DOHH2 (cell line): Measurements from ENCODE around the gene GRM5.
"Not testable (repeated sequence)": the region's sequence is repeated elsewhere in the genome, so short reads cannot be mapped to it uniquely, and the experiment has no call there.

Experiments
- H3F3A ChIP-seq: fragments of 200-600 bp; sonication (generic), shearing (Covaris generic); 2 replicates; pipeline ENCODE4 v1.6.0; 2016; ENCODE audit warnings: antibody characterized with exemption, mild to moderate bottlenecking; ENCODE audit not compliant: control insufficient read depth, insufficient read depth
- H3K27ac ChIP-seq: fragments of 200-600 bp; sonication (generic); 2 replicates; pipeline ENCODE4 v1.5.1; 2014; ENCODE audit warnings: low read depth, mild to moderate bottlenecking, low read length, moderate library complexity
- H3K27me3 ChIP-seq: fragments of 200-600 bp; sonication (generic); 2 replicates; pipeline ENCODE4 v1.6.1; 2014; ENCODE audit warnings: mild to moderate bottlenecking, low read length, mixed read lengths; ENCODE audit not compliant: control insufficient read depth
- H3K36me3 ChIP-seq: fragments of 200-600 bp; sonication (generic); 2 replicates; pipeline ENCODE4 v1.6.1; 2014; ENCODE audit warnings: mild to moderate bottlenecking, low read length, moderate library complexity, mixed read lengths; ENCODE audit not compliant: control insufficient read depth
- H3K4me1 ChIP-seq: fragments of 200-600 bp; sonication (generic); 2 replicates; pipeline ENCODE4 v1.6.1; 2014; ENCODE audit warnings: mild to moderate bottlenecking, low read length, mixed read lengths; ENCODE audit not compliant: control insufficient read depth
- H3K4me2 ChIP-seq: fragments of 200-600 bp; sonication (generic); 2 replicates; pipeline ENCODE4 v1.6.0; 2014; ENCODE audit warnings: mild to moderate bottlenecking, low read length, moderate library complexity
- H3K4me3 ChIP-seq: fragments of 200-600 bp; sonication (generic); 2 replicates; pipeline ENCODE4 v1.5.1; 2014; ENCODE audit warnings: mild to moderate bottlenecking, low read length, mixed read lengths
- H3K79me2 ChIP-seq: fragments of 200-600 bp; sonication (generic); 2 replicates; pipeline ENCODE4 v1.6.1; 2014; ENCODE audit warnings: mild to moderate bottlenecking, low read length, mixed read lengths; ENCODE audit not compliant: control insufficient read depth
- H3K9me2 ChIP-seq: fragments of 200-600 bp; sonication (generic); replicated peaks from 2 replicates; pipeline ENCODE4 v1.6.1; 2014; ENCODE audit warnings: mild to moderate bottlenecking, low read length, mixed read lengths; ENCODE audit not compliant: control insufficient read depth
- H3K9me3 ChIP-seq: fragments of 200-600 bp; sonication (generic); 2 replicates; pipeline ENCODE4 v1.6.1; 2014; ENCODE audit warnings: antibody characterized with exemption, low read length, mixed read lengths; ENCODE audit not compliant: control insufficient read depth, insufficient read depth
- H4K20me1 ChIP-seq: fragments of 200-600 bp; sonication (generic); 2 replicates; pipeline ENCODE4 v1.6.0; 2014; ENCODE audit warnings: low read depth, mild to moderate bottlenecking, antibody characterized with exemption, low read length, moderate library complexity; ENCODE audit not compliant: control insufficient read depth, insufficient read depth
- EZH2phosphoT487 ChIP-seq: fragments of 200-600 bp; sonication (generic); IDR thresholded peaks from 2 replicates; pipeline ENCODE4 v1.6.1; 2017; ENCODE audit warnings: borderline replicate concordance, mild to moderate bottlenecking, antibody characterized with exemption, low read length, moderate library complexity, mixed read lengths
- TF ChIP-seq, protein P1 (sequence below): fragments of 200-600 bp; sonication (generic); IDR thresholded peaks from one replicate; pipeline ENCODE4 v1.5.1; 2014; ENCODE audit warnings: antibody characterized with exemption, mild to moderate bottlenecking, low read depth, low read length; ENCODE audit not compliant: poor library complexity, severe bottlenecking

Gene GRM5

DNA sequence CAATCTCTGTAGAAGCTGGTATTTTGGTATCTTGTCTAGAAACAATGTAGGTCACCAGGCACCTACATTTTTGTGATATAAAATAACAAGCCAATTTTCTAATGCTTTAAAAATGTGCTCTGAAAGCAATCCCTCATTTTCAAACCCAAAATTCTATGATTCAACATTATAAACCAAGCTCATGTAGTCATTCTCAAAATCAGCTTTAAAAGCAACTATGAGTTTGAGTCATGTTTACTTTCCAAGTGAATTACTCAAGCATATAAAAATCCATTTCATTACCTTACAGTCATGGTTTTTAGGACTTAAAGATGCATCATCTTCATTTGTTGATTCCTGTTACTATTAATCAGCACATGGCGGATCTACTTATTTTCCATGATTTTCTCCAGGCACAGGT is 216.4 kb downstream of the GRM5 start:
- Histone ChIP-seq H3K4me3 (no peak overlapping the region), H3K79me2 (no peaks in the 10 kb centered on the region), H3K4me1 (no peaks in the 10 kb centered on the region), H3K36me3 (no peaks in the 10 kb centered on the region), H3K27me3 (no peaks in the 10 kb centered on the region), H3F3A (no peaks in the 10 kb centered on the region), H4K20me1 (no peaks in the 10 kb centered on the region), H3K4me2 (no peak overlapping the region), H3K9me3 (no peaks in the 10 kb centered on the region), H3K9me2 (no peaks in the 10 kb centered on the region), H3K27ac (no peak overlapping the region)
- TF ChIP-seq, protein P1, sequence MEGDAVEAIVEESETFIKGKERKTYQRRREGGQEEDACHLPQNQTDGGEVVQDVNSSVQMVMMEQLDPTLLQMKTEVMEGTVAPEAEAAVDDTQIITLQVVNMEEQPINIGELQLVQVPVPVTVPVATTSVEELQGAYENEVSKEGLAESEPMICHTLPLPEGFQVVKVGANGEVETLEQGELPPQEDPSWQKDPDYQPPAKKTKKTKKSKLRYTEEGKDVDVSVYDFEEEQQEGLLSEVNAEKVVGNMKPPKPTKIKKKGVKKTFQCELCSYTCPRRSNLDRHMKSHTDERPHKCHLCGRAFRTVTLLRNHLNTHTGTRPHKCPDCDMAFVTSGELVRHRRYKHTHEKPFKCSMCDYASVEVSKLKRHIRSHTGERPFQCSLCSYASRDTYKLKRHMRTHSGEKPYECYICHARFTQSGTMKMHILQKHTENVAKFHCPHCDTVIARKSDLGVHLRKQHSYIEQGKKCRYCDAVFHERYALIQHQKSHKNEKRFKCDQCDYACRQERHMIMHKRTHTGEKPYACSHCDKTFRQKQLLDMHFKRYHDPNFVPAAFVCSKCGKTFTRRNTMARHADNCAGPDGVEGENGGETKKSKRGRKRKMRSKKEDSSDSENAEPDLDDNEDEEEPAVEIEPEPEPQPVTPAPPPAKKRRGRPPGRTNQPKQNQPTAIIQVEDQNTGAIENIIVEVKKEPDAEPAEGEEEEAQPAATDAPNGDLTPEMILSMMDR = no peak
- no peak for TF ChIP-seq EZH2phosphoT487

DNA sequence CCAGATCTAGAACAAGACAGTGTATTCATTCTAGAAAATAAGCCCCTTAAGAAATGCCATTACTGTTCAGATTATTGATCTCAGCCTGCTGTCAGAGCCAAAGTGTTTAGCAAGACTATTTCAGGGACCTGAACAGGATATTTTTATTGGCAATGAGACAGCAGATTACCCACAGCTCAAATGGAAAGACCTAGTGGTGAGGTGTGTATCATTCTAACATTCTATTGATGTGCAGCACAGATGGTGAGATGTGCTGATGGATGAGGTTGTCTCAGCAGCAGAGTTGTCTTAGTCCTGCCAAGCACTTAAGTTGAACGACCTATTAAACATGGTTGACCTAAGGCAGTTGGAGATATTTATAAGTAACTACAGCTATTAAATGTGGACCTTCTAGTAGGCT is 219.5 kb downstream of the GRM5 start:
- not testable (repeated sequence) for H4K20me1 ChIP-seq, H3K79me2 ChIP-seq, H3K27ac ChIP-seq, H3K27me3 ChIP-seq, H3K36me3 ChIP-seq, H3K4me2 ChIP-seq, H3F3A ChIP-seq, H3K9me3 ChIP-seq, H3K4me3 ChIP-seq, H3K4me1 ChIP-seq, H3K9me2 ChIP-seq

DNA sequence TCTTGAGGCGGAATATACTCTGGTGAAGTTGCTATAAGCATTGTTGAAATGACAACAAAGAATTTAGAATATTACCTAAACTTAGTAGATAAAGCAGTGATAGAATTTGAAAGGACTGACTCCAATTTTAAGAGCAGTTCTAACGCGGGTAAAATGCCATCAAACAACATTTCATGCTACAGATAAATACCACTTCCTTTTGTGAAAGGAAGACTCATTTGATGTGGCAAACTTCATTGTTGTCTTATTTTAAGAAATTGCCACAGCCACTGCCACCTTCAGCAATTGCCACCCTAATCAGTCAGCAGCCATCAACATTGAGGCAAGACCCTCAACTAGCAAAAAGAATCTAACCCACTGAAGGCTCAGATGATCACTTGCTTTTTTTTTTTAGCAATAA is 220.8 kb downstream of the GRM5 start:
- not testable (repeated sequence) for H3K27me3 ChIP-seq, H3K9me3 ChIP-seq, H3K27ac ChIP-seq, H4K20me1 ChIP-seq, H3K79me2 ChIP-seq, H3K4me3 ChIP-seq, H3K36me3 ChIP-seq, H3K4me2 ChIP-seq, H3K4me1 ChIP-seq, H3F3A ChIP-seq, H3K9me2 ChIP-seq

- not testable (repeated sequence) for H3K9me3 ChIP-seq, H3F3A ChIP-seq, H3K4me1 ChIP-seq, H3K36me3 ChIP-seq, H3K79me2 ChIP-seq, H3K27ac ChIP-seq, H4K20me1 ChIP-seq, H3K9me2 ChIP-seq, H3K4me2 ChIP-seq, H3K4me3 ChIP-seq, H3K27me3 ChIP-seq
Observed at GRCh38 chr11:88843766-88844426, 221.9 kb downstream of the GRM5 start.

DNA sequence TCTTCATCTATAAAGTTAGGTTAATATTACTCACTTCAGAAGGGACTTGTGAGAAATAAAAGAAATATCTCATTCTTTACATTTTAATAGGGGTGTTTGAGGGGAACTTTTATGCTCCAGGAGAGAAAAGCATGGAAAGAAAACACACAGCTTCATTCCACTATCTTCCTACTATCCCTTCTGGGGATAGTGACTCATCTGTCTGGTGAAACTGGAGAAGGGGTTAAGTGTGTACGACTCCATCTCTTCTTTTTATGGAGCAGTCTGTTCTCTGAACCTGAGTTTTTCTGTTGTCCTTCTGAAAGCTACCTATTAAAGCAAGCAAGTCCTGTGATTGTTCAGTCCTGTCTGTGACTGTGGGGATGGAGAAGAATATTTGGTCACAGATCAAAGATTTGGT is 227.6 kb downstream of the GRM5 start:
- not testable (repeated sequence) for H3K9me3 ChIP-seq, H3F3A ChIP-seq, H3K79me2 ChIP-seq, H3K36me3 ChIP-seq, H3K4me2 ChIP-seq, H3K9me2 ChIP-seq, H3K4me3 ChIP-seq, H4K20me1 ChIP-seq, H3K4me1 ChIP-seq, H3K27ac ChIP-seq, H3K27me3 ChIP-seq

GRCh38 chr11:88835709-88836108 is 230.1 kb downstream of the GRM5 start:
- H3F3A ChIP-seq, H3K79me2 ChIP-seq, H3K4me1 ChIP-seq, H3K27me3 ChIP-seq, H3K9me2 ChIP-seq, H3K9me3 ChIP-seq, H3K4me2 ChIP-seq, H3K27ac ChIP-seq, H4K20me1 ChIP-seq, H3K4me3 ChIP-seq, H3K36me3 ChIP-seq: not testable (repeated sequence)
